Endothelial cell of umbilical vein (primary cell): ENCODE results near the gene CTTN. TPM values are rescaled to one million over a fixed set of nuclear protein-coding genes. Genes with fewer than 3 reads are reported as not detected.

Experiments
- BruUV-seq: library from RNA; stranded (reverse); fragments of 400-500 nt; replicated peaks from 2 replicates; lab custom pipeline; 2021; lab: Mats Ljungman, UMichigan
- CTCF ChIA-PET: fragments of 300-600, 350-600 bp; sonication (Branson Sonifier 250); formaldehyde crosslinking; loops from one replicate; lab custom pipeline; 2021; ENCODE audit warnings: antibody characterized with exemption, inconsistent platforms; lab: Charles Lee
- POLR2A ChIA-PET: fragments of 300-600, 350-600 bp; sonication (Branson Sonifier 250); formaldehyde crosslinking; loops from one replicate; lab custom pipeline; 2021; ENCODE audit warnings: antibody characterized with exemption, inconsistent platforms; lab: Charles Lee
- DNase-seq: peaks from one replicate; pipeline ENCODE4 v3.0.0-alpha.2; 2011; ENCODE audit warnings: low read depth, low spot score
- FAIRE-seq: peaks from 2 replicates; lab custom pipeline; 2011; peaks lifted over from hg19 to GRCh38; lab: Jason Lieb, UNC
- H2AFZ ChIP-seq: 2 replicates; pipeline ENCODE4 v1.6.0; 2012; ENCODE audit warnings: low read depth, low read length, control low read depth, inconsistent platforms
- H3K27ac ChIP-seq: 2 replicates; pipeline ENCODE4 v1.5.1; 2011; ENCODE audit warnings: low read depth, mild to moderate bottlenecking, control low read depth, low read length, moderate library complexity; ENCODE audit not compliant: insufficient read depth
- H3K27me3 ChIP-seq, 2 experiments: 2 replicates each; pipeline versions ENCODE4 v1.6.0 to v1.6.1; 2011; ENCODE audit warnings: low read length in 2 of 2, mixed read lengths in 1 of 2; ENCODE audit not compliant: control insufficient read depth in 2 of 2, insufficient read depth in 2 of 2
- H3K36me3 ChIP-seq, 2 experiments: 2 replicates in 1 of 2; 3 replicates in 1 of 2; pipeline ENCODE4 v1.5.1; 2011; ENCODE audit warnings: low read length in 2 of 2, mild to moderate bottlenecking in 1 of 2, moderate library complexity in 1 of 2; ENCODE audit not compliant: control insufficient read depth in 2 of 2, insufficient read depth in 2 of 2; ENCODE audit errors: extremely low read depth in 1 of 2
- H3K4me1 ChIP-seq: 3 replicates; pipeline ENCODE4 v1.5.1; 2011; ENCODE audit warnings: mild to moderate bottlenecking, low read length; ENCODE audit not compliant: control insufficient read depth, insufficient read depth; ENCODE audit errors: extremely low read depth
- H3K4me2 ChIP-seq: 2 replicates; pipeline ENCODE4 v1.6.1; 2011; ENCODE audit warnings: low read length, control low read depth, mixed read lengths; ENCODE audit not compliant: insufficient read depth
- H3K4me3 ChIP-seq, 3 experiments: fragments of 200-600 bp in 1 of 3; sonication (generic), shearing (Covaris generic) in 1 of 3; replicated peaks in 1 of 3; 2 replicates each; pipeline ENCODE4 v1.5.1; 2011 to 2016; ENCODE audit warnings: control low read depth in 3 of 3, low read length in 3 of 3, mild to moderate bottlenecking in 2 of 3, inconsistent platforms in 1 of 3, low read depth in 1 of 3, moderate library complexity in 1 of 3; ENCODE audit not compliant: insufficient read depth in 1 of 3
- H3K79me2 ChIP-seq: 2 replicates; pipeline ENCODE4 v1.6.0; 2012; ENCODE audit warnings: low read length, inconsistent platforms; ENCODE audit not compliant: control insufficient read depth, insufficient read depth
- H3K9ac ChIP-seq: replicated peaks from 2 replicates; pipeline ENCODE3; 2011; ENCODE audit warnings: low read length, control low read depth; ENCODE audit not compliant: insufficient read depth; ENCODE audit errors: extremely low read depth
- H3K9me1 ChIP-seq: replicated peaks from 3 replicates; pipeline ENCODE4 v1.6.0; 2011; ENCODE audit warnings: mild to moderate bottlenecking, low read length; ENCODE audit not compliant: control insufficient read depth, insufficient read depth; ENCODE audit errors: extremely low read depth
- H3K9me3 ChIP-seq: replicated peaks from 2 replicates; pipeline ENCODE4 v1.5.1; 2012; ENCODE audit warnings: low read length, inconsistent platforms; ENCODE audit not compliant: control insufficient read depth, insufficient read depth
- H4K20me1 ChIP-seq: replicated peaks from 2 replicates; pipeline ENCODE3; 2011; ENCODE audit warnings: mild to moderate bottlenecking, low read length; ENCODE audit not compliant: control insufficient read depth, insufficient read depth; ENCODE audit errors: extremely low read depth
- EZH2 ChIP-seq: IDR thresholded peaks from 2 replicates; pipeline ENCODE4 v1.6.1; 2012; ENCODE audit warnings: borderline replicate concordance, low read depth, mild to moderate bottlenecking, moderate library complexity, low read length, inconsistent platforms; ENCODE audit not compliant: severe bottlenecking
- FOS ChIP-seq: IDR thresholded peaks from 2 replicates; pipeline ENCODE4 v1.6.1; 2011; ENCODE audit warnings: mild to moderate bottlenecking, low read length, moderate library complexity, borderline replicate concordance; ENCODE audit not compliant: insufficient read depth
- GATA2 ChIP-seq: IDR thresholded peaks from 2 replicates; pipeline ENCODE4 v1.7.0; 2011; ENCODE audit warnings: low read depth, mild to moderate bottlenecking, moderate library complexity, mixed read lengths, low read length; ENCODE audit not compliant: insufficient read length, insufficient read depth
- JUN ChIP-seq: IDR thresholded peaks from 2 replicates; pipeline ENCODE4 v1.6.1; 2011; ENCODE audit warnings: borderline replicate concordance, low read depth; ENCODE audit not compliant: insufficient read length, insufficient read depth
- MYC ChIP-seq: IDR thresholded peaks from one replicate; pipeline ENCODE4 v1.6.1; 2011; ENCODE audit warnings: mild to moderate bottlenecking, low read depth, low read length
- POLR2A ChIP-seq: IDR thresholded peaks from 2 replicates; pipeline ENCODE4 v1.6.1; 2012; ENCODE audit warnings: low read depth, mild to moderate bottlenecking, control low read depth, low read length
- POLR2AphosphoS5 ChIP-seq: IDR thresholded peaks from 2 replicates; pipeline ENCODE4 v1.6.1; 2012; ENCODE audit warnings: low read depth, mild to moderate bottlenecking, control low read depth, low read length, moderate library complexity; ENCODE audit not compliant: insufficient read depth
- dilution Hi-C: fragments of 300-500 bp; cut with MboI; formaldehyde crosslinking; loops from one replicate; pipeline ENCODE4 v1.15.0; 2019; ENCODE audit warnings: low sequenced_read_pairs; ENCODE audit not compliant: extremely low pct_ligation_motif_present
- intact Hi-C: fragments of 100-400 bp; cut with micrococcal nuclease; formaldehyde crosslinking; loops from one replicate; pipeline ENCODE4 v1.10.0; 2022
- polyA plus RNA-seq, 4 experiments: library from polyadenylated mRNA; depleted of rRNA in 3 of 4; stranded (reverse) in 3 of 4; unstranded in 1 of 4; fragments of >200 nt; gene quantifications; 2 replicates each; pipeline versions ENCODE4 v1.2.1 to v1.2.3, GENCODE V29; 2011 to 2012; ENCODE audit warnings: missing spikeins in 1 of 4
- total RNA-seq: library from RNA; stranded (reverse); gene quantifications from 2 replicates; pipeline ENCODE4 v1.2.3, GENCODE V29; 2021
- TF ChIP-seq, protein P1 (sequence below): IDR thresholded peaks from 2 replicates; pipeline ENCODE4 v1.6.1; 2011; ENCODE audit not compliant: insufficient read depth, insufficient read length
- TF ChIP-seq, protein P2 (sequence below), 2 donors: IDR thresholded peaks; 1 replicate in 1 of 2; 2 replicates in 1 of 2; pipeline ENCODE4 v1.5.1; 2011; ENCODE audit warnings: low read length in 2 of 2, mild to moderate bottlenecking in 2 of 2, moderate library complexity in 2 of 2, control low read depth in 1 of 2, inconsistent platforms in 1 of 2, low read depth in 1 of 2; ENCODE audit not compliant: insufficient read depth in 1 of 2; ENCODE audit errors: extremely low read depth in 1 of 2

The CTTN gene
- total and polyA plus RNA-seq, 2 donors (not counting 3 experiments of a cell fraction or from before 2014, with no cell fraction given), result 161 to 330 TPM

DNA sequence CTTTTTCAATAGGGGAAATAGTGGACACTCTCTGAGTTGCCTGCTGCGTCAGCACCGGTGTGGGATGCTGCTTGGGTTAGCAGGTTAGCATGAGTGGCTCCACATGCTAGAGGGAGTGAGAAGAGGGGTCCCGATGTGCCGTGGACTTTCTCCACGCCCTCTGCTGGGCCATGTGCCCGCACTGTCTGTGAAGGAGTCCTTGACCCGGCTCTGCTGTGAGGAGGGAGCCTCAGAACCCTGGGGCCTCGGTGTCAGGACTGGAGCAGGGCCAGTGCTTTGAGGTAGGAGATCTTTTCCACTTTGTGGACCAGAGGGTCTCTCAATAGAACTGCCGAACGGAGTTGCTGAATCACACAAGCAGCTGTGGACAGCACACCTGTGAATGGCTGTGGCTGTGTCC is 14.8 kb downstream of the CTTN start:
- Histone ChIP-seq H3K9me1 (no peaks in the 10 kb centered on the region), H3K79me2 (no peaks in the 10 kb centered on the region), H3K9me3 (no peaks in the 10 kb centered on the region), H3K4me3 (no peak overlapping the region), H3K4me2 (no peak overlapping the region), H3K27me3 (no peaks in the 10 kb centered on the region), H3K36me3 (peaks cover 53 to 81% of the 10 kb centered on the region in 2 experiments), H3K9ac (no peak overlapping the region), H3K4me1 (no peaks in the 10 kb centered on the region), H2AFZ (no peak overlapping the region), H3K27ac (no peak overlapping the region), H4K20me1 (no peaks in the 10 kb centered on the region)
- CTCF ChIA-PET, result no interaction called here
- dilution Hi-C loops (no loop called here), intact Hi-C loops (no loop called here)
- DNase-seq (no peak), FAIRE-seq (no peak)
- BruUV-seq, result no TSS peak
- POLR2A ChIA-PET, result no interaction called here
- TF ChIP-seq FOS (no peak), POLR2AphosphoS5 (no peak), MYC (no peak), GATA2 (no peak), POLR2A (no peak), JUN (no peak), EZH2 (no peak)
- TF ChIP-seq, protein P1, sequence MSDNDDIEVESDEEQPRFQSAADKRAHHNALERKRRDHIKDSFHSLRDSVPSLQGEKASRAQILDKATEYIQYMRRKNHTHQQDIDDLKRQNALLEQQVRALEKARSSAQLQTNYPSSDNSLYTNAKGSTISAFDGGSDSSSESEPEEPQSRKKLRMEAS, result no peak
- TF ChIP-seq, protein P2, sequence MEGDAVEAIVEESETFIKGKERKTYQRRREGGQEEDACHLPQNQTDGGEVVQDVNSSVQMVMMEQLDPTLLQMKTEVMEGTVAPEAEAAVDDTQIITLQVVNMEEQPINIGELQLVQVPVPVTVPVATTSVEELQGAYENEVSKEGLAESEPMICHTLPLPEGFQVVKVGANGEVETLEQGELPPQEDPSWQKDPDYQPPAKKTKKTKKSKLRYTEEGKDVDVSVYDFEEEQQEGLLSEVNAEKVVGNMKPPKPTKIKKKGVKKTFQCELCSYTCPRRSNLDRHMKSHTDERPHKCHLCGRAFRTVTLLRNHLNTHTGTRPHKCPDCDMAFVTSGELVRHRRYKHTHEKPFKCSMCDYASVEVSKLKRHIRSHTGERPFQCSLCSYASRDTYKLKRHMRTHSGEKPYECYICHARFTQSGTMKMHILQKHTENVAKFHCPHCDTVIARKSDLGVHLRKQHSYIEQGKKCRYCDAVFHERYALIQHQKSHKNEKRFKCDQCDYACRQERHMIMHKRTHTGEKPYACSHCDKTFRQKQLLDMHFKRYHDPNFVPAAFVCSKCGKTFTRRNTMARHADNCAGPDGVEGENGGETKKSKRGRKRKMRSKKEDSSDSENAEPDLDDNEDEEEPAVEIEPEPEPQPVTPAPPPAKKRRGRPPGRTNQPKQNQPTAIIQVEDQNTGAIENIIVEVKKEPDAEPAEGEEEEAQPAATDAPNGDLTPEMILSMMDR (IDR thresholded peaks at IDR 0.05; ENCODE audit: extremely low read depth in 1 of 2, insufficient read depth in 1 of 2, low read depth in 1 of 2, low read length in 2 of 2), result no peak
